Stimulated activated naive CD8-positive, alpha-beta T cell treated with anti-CD3 and anti-CD28 coated beads, Interleukin-15, Interleukin-2, amounts not matched to agents 100 U/mL and 50 U/mL, for 24 hours (primary cell): ENCODE data around the gene AP1B1.
A peak's percentile ranks its signal among the peaks of the same experiment; 100 is the strongest.
"Not testable (repeated sequence)": the region's sequence is repeated elsewhere in the genome, so short reads cannot be mapped to it uniquely, and the experiment has no call there.

ENCODE experiments used
- ATAC-seq: fragments of 150-1000 bp; cut with Tn5 transposase; one replicate; pipeline ENCODE4 v1.10.0; 2021
- DNase-seq: peaks from one replicate; pipeline ENCODE4 v3.0.0; 2021

Gene AP1B1

GRCh38 chr22:29387921-29388758, at the start of gene AP1B1:
Gene AP1B1, minus strand, starts transcription at chr22:29388570. Its CDS starts 21,327 bp downstream, at chr22:29367243.
- DNase-seq: peak; percentile 98
- peak; percentile 98 for ATAC-seq

GRCh38 chr22:29435236-29436136, 47.1 kb upstream of the AP1B1 start:
- no peak for DNase-seq
- no peak for ATAC-seq

GRCh38 chr22:29434288-29434687, 45.9 kb upstream of the AP1B1 start:
- no peak for DNase-seq
- ATAC-seq: no peak

DNA sequence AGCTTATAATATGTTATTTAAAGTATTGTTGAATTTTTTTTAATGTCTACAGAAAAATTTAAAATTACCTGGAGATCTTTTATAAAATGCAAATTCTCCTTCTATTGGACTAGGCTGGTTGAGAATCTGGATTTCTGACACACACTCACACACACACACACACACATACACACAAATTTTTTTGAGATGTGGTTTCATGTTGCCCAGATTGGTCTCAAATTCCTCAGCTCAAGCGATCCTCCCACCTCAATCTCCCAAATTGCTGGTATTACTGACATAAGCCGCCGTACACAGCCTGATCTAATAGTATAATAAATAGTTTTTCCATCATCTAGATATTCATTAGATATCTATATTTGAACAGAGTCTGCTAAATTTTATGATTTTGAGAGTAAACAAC, 45.5 kb upstream of the AP1B1 start:
- DNase-seq: no peak
- ATAC-seq: no peak

DNA sequence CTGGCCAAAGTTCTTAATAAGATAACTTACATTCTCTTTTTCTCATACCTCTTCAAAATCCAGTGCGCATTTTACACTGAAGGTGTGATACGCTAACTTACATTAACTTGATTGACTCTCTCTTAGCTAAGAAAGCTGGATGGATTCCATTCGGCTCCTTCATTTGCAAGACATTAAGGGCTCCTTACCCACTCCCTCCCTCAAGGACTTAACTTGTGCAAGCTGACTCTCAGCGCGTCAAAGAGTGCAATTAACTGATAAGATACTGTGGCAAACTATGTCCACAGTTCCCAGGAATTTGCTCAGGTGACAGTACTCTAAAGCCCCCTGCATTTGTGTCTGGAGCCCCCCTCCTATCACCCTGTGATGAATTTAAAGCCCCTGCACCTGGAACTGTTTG, 43.6 kb upstream of the AP1B1 start:
- DNase-seq: no peak
- no peak for ATAC-seq

DNA sequence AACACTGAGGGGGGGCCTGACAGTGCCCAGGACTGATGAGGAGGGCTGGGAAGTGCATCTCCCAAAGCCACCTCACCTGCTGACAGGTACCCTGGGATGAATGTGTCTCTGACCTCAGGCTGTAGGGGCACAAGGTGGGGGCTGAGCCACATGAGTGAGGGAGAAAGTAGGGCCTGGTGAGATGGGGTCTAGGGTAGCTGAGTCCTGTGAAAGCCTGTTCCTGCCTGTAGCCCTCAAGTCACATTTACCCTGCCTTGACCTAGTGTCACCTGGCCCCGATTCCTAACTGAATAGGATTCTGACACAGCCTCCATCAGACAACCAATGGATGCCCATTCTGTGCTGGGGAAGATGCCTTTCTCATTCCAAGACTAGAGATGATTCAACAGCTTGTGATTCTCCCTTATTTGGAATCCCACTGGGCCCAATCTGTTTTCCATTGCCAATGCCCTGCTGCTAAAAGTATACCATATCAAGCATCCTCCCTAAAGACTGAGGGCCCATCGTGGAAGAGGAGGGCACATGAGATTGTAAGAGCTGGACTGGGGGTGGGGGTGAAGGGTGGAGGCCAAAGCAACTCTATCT, 38.9 kb upstream of the AP1B1 start:
- ATAC-seq: no peak
- DNase-seq: no peak

- ATAC-seq: no peak
- DNase-seq: no peak
Observed at GRCh38 chr22:29426476-29426875, 38.1 kb upstream of the AP1B1 start.

DNA sequence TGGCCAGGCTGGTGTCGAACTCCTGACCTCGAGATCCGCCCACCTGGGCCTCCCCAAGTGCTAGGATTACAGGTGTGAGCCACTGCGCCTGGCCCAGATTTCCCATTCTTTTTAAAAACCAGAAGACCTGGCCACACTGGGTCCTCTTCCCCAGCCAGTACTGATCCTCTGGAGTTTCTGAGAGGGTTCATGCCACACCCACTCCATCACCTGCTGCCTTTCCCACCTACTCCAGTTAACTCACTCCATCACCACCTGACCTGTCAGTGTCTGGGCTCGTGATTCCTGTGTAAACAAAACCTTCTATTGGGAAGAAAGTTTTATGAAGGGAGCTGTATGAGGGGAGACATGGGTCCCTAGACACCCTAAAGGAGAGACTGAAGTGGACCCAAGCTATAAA, 30.3 kb upstream of the AP1B1 start:
- not testable (repeated sequence) for ATAC-seq, DNase-seq

- DNase-seq: peak; percentile 46
Observed at GRCh38 chr22:29414951-29415591, 26.7 kb upstream of the AP1B1 start.

GRCh38 chr22:29412772-29413171, 24.4 kb upstream of the AP1B1 start:
- peak; percentile 79 for ATAC-seq

More at GRCh38 chr22:29414951-29415591, 26.7 kb upstream of the AP1B1 start:
- ATAC-seq: peak; percentile 74

GRCh38 chr22:29411569-29412211, 23.3 kb upstream of the AP1B1 start:
- ATAC-seq, DNase-seq: not testable (repeated sequence)

More at GRCh38 chr22:29412772-29413171, 24.4 kb upstream of the AP1B1 start:
- DNase-seq: not testable (repeated sequence)

- DNase-seq (no peak), ATAC-seq (no peak)
Observed at GRCh38 chr22:29408940-29409339, 20.6 kb upstream of the AP1B1 start.

DNA sequence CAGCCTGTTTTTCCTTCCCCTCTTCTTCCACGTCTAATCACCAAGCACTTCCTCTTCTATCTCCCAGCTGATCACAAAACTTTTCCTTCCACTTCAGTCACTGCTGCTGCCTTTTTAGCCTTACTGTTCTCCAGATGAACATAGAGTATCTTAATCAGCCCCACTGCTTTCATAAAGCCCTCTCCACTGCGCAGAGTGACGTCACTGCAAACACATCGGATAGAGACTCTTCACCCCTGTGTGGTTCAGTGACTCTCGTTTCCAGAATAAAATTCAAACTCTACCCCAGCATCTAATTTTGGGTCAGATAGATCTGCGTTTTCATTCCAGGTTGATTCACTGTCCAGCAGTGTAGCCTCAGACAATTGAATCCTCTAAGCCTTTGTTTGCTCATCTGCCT, 13.2 kb upstream of the AP1B1 start:
- ATAC-seq, DNase-seq: not testable (repeated sequence)

GRCh38 chr22:29400576-29400975, 12.2 kb upstream of the AP1B1 start:
- ATAC-seq: no peak

GRCh38 chr22:29397791-29398190, 9.4 kb upstream of the AP1B1 start:
- ATAC-seq: no peak
- no peak for DNase-seq

More at GRCh38 chr22:29400576-29400975, 12.2 kb upstream of the AP1B1 start:
- no peak for DNase-seq

GRCh38 chr22:29396126-29396525, 7.8 kb upstream of the AP1B1 start:
- DNase-seq (no peak), ATAC-seq (no peak)

- DNase-seq (peak; percentile 66), ATAC-seq (peak; percentile 83)
Observed at GRCh38 chr22:29394931-29395581, 6.7 kb upstream of the AP1B1 start.

GRCh38 chr22:29393019-29393608, 4.7 kb upstream of the AP1B1 start:
- DNase-seq (no peak), ATAC-seq (no peak)

DNA sequence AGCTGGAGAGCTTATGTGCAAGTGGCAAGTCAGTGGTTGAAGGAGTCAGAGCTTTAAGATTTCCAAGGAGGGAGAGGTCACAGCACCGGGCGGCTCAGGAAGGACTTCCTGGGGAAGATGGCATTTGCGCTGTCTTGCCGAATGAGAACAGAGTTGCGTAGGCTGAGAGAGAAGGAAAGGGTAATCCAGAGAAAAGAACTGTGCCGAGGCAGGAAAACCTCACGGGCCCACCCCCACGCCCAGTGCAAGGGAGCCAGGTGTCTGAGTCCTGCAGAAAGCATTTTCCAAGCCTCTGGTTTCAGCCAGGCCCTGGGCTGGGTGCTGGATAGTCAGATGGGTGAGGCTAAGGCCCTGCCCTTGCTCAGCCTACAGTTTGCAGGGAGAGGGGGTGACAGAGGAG, 3.2 kb upstream of the AP1B1 start:
- no peak for DNase-seq
- no peak for ATAC-seq

- no peak for DNase-seq
- ATAC-seq: no peak
Observed at GRCh38 chr22:29390270-29390669, 1.9 kb upstream of the AP1B1 start.

DNA sequence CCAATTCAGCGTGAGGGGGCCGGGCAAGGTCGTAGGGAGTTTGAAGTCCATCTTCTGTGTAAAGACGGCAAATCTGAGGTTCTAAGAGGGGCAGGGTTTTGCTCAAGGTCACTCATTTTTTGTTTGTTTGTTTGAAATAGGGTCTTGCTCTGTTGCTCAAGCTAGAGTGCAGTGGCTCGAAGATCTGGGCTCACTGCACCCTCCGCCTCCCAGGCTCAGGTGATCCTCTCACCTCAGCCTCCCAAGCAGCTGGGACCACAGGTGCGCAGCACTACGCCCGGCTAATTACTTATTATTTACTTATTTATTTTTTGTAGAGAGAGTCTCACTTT, 355 bp upstream of the AP1B1 start:
- no peak for DNase-seq
- no peak for ATAC-seq
